ENCODE data around the gene ATRNL1.

Gene ATRNL1

GRCh38 chr10:115921795-115922194 lies 828.6 kb downstream of the ATRNL1 start:
- DNase-seq: no peak

- no peak for DNase-seq
Measured at GRCh38 chr10:115931309-115931708, 838.1 kb downstream of the ATRNL1 start.

GRCh38 chr10:115932099-115932498 lies 838.9 kb downstream of the ATRNL1 start:
- no peak for DNase-seq

- DNase-seq: no peak
Measured at GRCh38 chr10:115933098-115933497, 839.9 kb downstream of the ATRNL1 start.

- DNase-seq: no peak
Measured at GRCh38 chr10:115935731-115936130, 842.6 kb downstream of the ATRNL1 start.

- DNase-seq: no peak
Measured at GRCh38 chr10:115936926-115937767, 844.0 kb downstream of the ATRNL1 start.

GRCh38 chr10:115937768-115938056 lies 844.5 kb downstream of the ATRNL1 start:
- DNase-seq: no peak

- no peak for DNase-seq
Measured at GRCh38 chr10:115939101-115939854, 846.1 kb downstream of the ATRNL1 start.

GRCh38 chr10:115941361-115941771 lies 848.2 kb downstream of the ATRNL1 start:
- no peak for DNase-seq

GRCh38 chr10:115942101-115942500 lies 848.9 kb downstream of the ATRNL1 start:
- DNase-seq: no peak

GRCh38 chr10:115944538-115944937 lies 851.4 kb downstream of the ATRNL1 start:
- DNase-seq: no peak

GRCh38 chr10:115945701-115946445 lies 852.7 kb downstream of the ATRNL1 start:
- no peak for DNase-seq

- no peak for DNase-seq
Measured at GRCh38 chr10:115947104-115947503, 853.9 kb downstream of the ATRNL1 start.

- no peak for DNase-seq
Measured at GRCh38 chr10:115948465-115948864, 855.3 kb downstream of the ATRNL1 start.

- no peak for DNase-seq
Measured at GRCh38 chr10:115949282-115949844, 856.2 kb downstream of the ATRNL1 start.

- DNase-seq: no peak
Measured at GRCh38 chr10:115950320-115950719, 857.2 kb downstream of the ATRNL1 start.

GRCh38 chr10:115951242-115951641 lies 858.1 kb downstream of the ATRNL1 start:
- DNase-seq: no peak

- no peak for DNase-seq
Measured at GRCh38 chr10:115953281-115953680, 860.1 kb downstream of the ATRNL1 start.

GRCh38 chr10:115953968-115954367 lies 860.8 kb downstream of the ATRNL1 start:
- no peak for DNase-seq

- DNase-seq: no peak
Measured at GRCh38 chr10:115956225-115957011, 863.3 kb downstream of the ATRNL1 start.

GRCh38 chr10:115957012-115957399 lies 863.8 kb downstream of the ATRNL1 start:
- DNase-seq: no peak

- DNase-seq: no peak
Measured at GRCh38 chr10:115957786-115958442, 864.7 kb downstream of the ATRNL1 start.
